HepG2 (cell line): ENCODE data around the gene TTF2. TPM values are rescaled to one million over a fixed set of nuclear protein-coding genes. Genes with fewer than 3 reads are reported as not detected.

Source experiments
- ATAC-seq: fragments of 200-7000 bp; cut with Tn5 transposase; 3 replicates; pipeline ENCODE4 v1.9.1; 2020; ENCODE audit warnings: mild to moderate bottlenecking, moderate library complexity
- BruUV-seq: library from RNA; stranded (reverse); fragments of 400-500 nt; replicated peaks from 2 replicates; lab custom pipeline; 2021; lab: Mats Ljungman, UMichigan
- CTCF ChIA-PET: fragments of 300-600 bp; formaldehyde crosslinking; extraction: SDS; loops from one replicate; lab custom pipeline; 2021; ENCODE audit warnings: low total read pairs, inconsistent platforms, low intra/inter-chr PET ratio; lab: Yijun Ruan, JAX
- POLR2A ChIA-PET: fragments of 350-600 bp; sonication (Branson Sonifier 250); formaldehyde crosslinking; loops from one replicate; lab custom pipeline; 2020; ENCODE audit warnings: antibody characterized with exemption, inconsistent platforms; lab: Yijun Ruan, JAX
- DNase-seq: peaks from one replicate; pipeline ENCODE4 v3.0.0-alpha.2; 2015; ENCODE audit warnings: low spot score
- FAIRE-seq: peaks from 3 replicates; lab custom pipeline; 2011; peaks lifted over from hg19 to GRCh38; lab: Jason Lieb, UNC
- H2AFZ ChIP-seq: one replicate; pipeline ENCODE4 v1.6.1; 2011; ENCODE audit warnings: low read length, inconsistent platforms
- H3K27ac ChIP-seq: fragments of 300-600 bp; 3 replicates; pipeline ENCODE4 v1.8.0; 2011; ENCODE audit warnings: mixed run types, mild to moderate bottlenecking, mixed read lengths, low read length, inconsistent platforms; ENCODE audit not compliant: insufficient read depth; ENCODE audit errors: extremely low read length
- H3K27me3 ChIP-seq, 2 experiments: fragments of 200-600 bp in 1 of 2; 2 replicates in 1 of 2; 3 replicates in 1 of 2; pipeline versions ENCODE4 v1.6.0 to v1.8.0; 2011; ENCODE audit warnings: low read length in 2 of 2, mild to moderate bottlenecking in 2 of 2, moderate library complexity in 2 of 2, inconsistent platforms in 1 of 2; ENCODE audit not compliant: insufficient read depth in 2 of 2, control insufficient read depth in 1 of 2
- H3K36me3 ChIP-seq, 2 experiments: fragments of 200-600 bp in 1 of 2; replicated peaks in 1 of 2; 2 replicates in 1 of 2; 3 replicates in 1 of 2; pipeline versions ENCODE4 v1.5.1 to v1.8.0; 2011; ENCODE audit warnings: low read length in 2 of 2, inconsistent platforms in 1 of 2; ENCODE audit not compliant: insufficient read depth in 2 of 2, control insufficient read depth in 1 of 2
- H3K4me1 ChIP-seq: 2 replicates; pipeline ENCODE4 v1.5.1; 2012; ENCODE audit warnings: low read length, inconsistent platforms; ENCODE audit not compliant: insufficient read depth
- H3K4me2 ChIP-seq: 2 replicates; pipeline ENCODE4 v1.6.0; 2011; ENCODE audit warnings: low read depth, low read length, inconsistent platforms
- H3K4me3 ChIP-seq, 3 experiments: fragments of 200-600 bp in 1 of 3; sonication (generic), shearing (Covaris generic) in 1 of 3; replicated peaks in 1 of 3; 2 replicates each; pipeline ENCODE4 v1.5.1; 2011 to 2016; ENCODE audit warnings: low read length in 3 of 3, inconsistent platforms in 2 of 3, low read depth in 2 of 3, mild to moderate bottlenecking in 2 of 3, control low read depth in 1 of 3, mixed read lengths in 1 of 3; ENCODE audit not compliant: insufficient read depth in 1 of 3
- H3K79me2 ChIP-seq: one replicate; pipeline ENCODE4 v1.6.1; 2011; ENCODE audit warnings: low read length, inconsistent platforms; ENCODE audit not compliant: insufficient read depth
- H3K9ac ChIP-seq: 2 replicates; pipeline ENCODE4 v1.6.0; 2011; ENCODE audit warnings: mild to moderate bottlenecking, low read depth, low read length, inconsistent platforms; ENCODE audit not compliant: insufficient read depth
- H3K9me3 ChIP-seq: 2 replicates; pipeline ENCODE4 v1.5.1; 2012; ENCODE audit warnings: mild to moderate bottlenecking, low read length
- H4K20me1 ChIP-seq: 2 replicates; pipeline ENCODE4 v1.6.0; 2011; ENCODE audit warnings: inconsistent platforms, mild to moderate bottlenecking, low read length, moderate library complexity; ENCODE audit not compliant: insufficient read depth
- ATF7-NPFF ChIP-seq: sonication (generic); formaldehyde crosslinking; IDR thresholded peaks from 2 replicates; pipeline ENCODE4 v1.8.1; 2023; ENCODE audit warnings: mild to moderate bottlenecking, low read depth, missing genetic modification reagents, moderate library complexity
- CREB1 ChIP-seq, 2 experiments: fragments of 450-650 bp in 1 of 2; IDR thresholded peaks; 2 replicates each; pipeline ENCODE4 v1.6.1; 2016 to 2017; ENCODE audit warnings: control low read depth in 1 of 2, mild to moderate bottlenecking in 1 of 2, missing compliant biosample characterization in 1 of 2, missing genetic modification characterization in 1 of 2
- FOXA3 ChIP-seq: IDR thresholded peaks from 2 replicates; pipeline ENCODE4 v1.6.1; 2016; ENCODE audit warnings: missing genetic modification reagents, missing compliant biosample characterization
- FOXC1 ChIP-seq: sonication (generic); formaldehyde crosslinking; IDR thresholded peaks from 2 replicates; pipeline ENCODE4 v1.8.0; 2022; ENCODE audit warnings: mild to moderate bottlenecking, missing genetic modification reagents, borderline replicate concordance
- KMT2A ChIP-seq: sonication (generic); formaldehyde crosslinking; IDR thresholded peaks from 2 replicates; pipeline ENCODE4 v1.4.0; 2020; ENCODE audit warnings: missing genetic modification reagents
- MAX ChIP-seq: IDR thresholded peaks from 2 replicates; pipeline ENCODE4 v1.6.1; 2012; ENCODE audit warnings: inconsistent platforms
- NR3C1 ChIP-seq: sonication (generic); formaldehyde crosslinking; IDR thresholded peaks from 2 replicates; pipeline ENCODE4 v1.4.0; 2020; ENCODE audit warnings: missing genetic modification reagents
- POLR2AphosphoS5 ChIP-seq: IDR thresholded peaks from 2 replicates; pipeline ENCODE4 v1.6.1; 2012; ENCODE audit warnings: low read depth, low read length
- TARDBP ChIP-seq: sonication (generic); formaldehyde crosslinking; IDR thresholded peaks from 2 replicates; pipeline ENCODE4 v1.8.0; 2022; ENCODE audit warnings: mild to moderate bottlenecking, missing genetic modification reagents
- WIZ ChIP-seq: sonication (generic); formaldehyde crosslinking; IDR thresholded peaks from 2 replicates; pipeline ENCODE4 v1.5.1; 2020; ENCODE audit warnings: mild to moderate bottlenecking, missing genetic modification reagents
- ZMYM3 ChIP-seq: sonication (generic); formaldehyde crosslinking; IDR thresholded peaks from 2 replicates; pipeline ENCODE4 v1.5.1; 2020; ENCODE audit warnings: mild to moderate bottlenecking, missing genetic modification reagents
- ZNF136 ChIP-seq: sonication (generic); formaldehyde crosslinking; IDR thresholded peaks from 2 replicates; pipeline ENCODE4 v1.8.1; 2022; ENCODE audit warnings: low read depth, mild to moderate bottlenecking, moderate library complexity, missing genetic modification reagents
- ZNF574 ChIP-seq: sonication (generic); formaldehyde crosslinking; IDR thresholded peaks from 2 replicates; pipeline ENCODE4 v1.4.0; 2020; ENCODE audit warnings: missing genetic modification reagents
- ZNF766 ChIP-seq: sonication (generic); formaldehyde crosslinking; IDR thresholded peaks from 2 replicates; pipeline ENCODE4 v1.5.0; 2020; ENCODE audit warnings: missing genetic modification reagents, borderline replicate concordance
- WGBS: methylation state at CpG from one replicate; pipeline ENCODE4 v1.1.6; 2017; ENCODE audit warnings: low lambda C conversion rate; 5-methylcytosine and 5-hydroxymethylcytosine counted together
- in situ Hi-C: cut with HindIII; loops from 2 replicates; pipeline ENCODE4 v1.10.0; 2017; ENCODE audit warnings: low pct_unique_long_range_greater_than_20kb; ENCODE audit not compliant: extremely low pct_ligation_motif_present
- intact Hi-C: fragments of 100-400 bp; cut with micrococcal nuclease; formaldehyde crosslinking; loops from one replicate; pipeline ENCODE4 v1.10.0; 2022; ENCODE audit not compliant: unreplicated experiment
- polyA plus RNA-seq, 8 experiments: library from polyadenylated mRNA; depleted of rRNA in 3 of 8; stranded (reverse) in 7 of 8; unstranded in 1 of 8; fragments of >200 nt; fragmentation: Illumina TruSeq in 4 of 8; extraction: Trizol in 4 of 8; gene quantifications; 2 replicates each; pipeline versions ENCODE4 v1.2.1 to v1.2.3, GENCODE V29; 2011 to 2016; ENCODE audit warnings: low read depth in 4 of 8, missing spikeins in 1 of 8, mixed read lengths in 1 of 8; ENCODE audit not compliant: insufficient read depth in 1 of 8
- total RNA-seq, 5 experiments: library from RNA; depleted of rRNA; stranded (reverse); fragments of >200 nt; fragmentation: Illumina TruSeq; extraction: Trizol; gene quantifications; 2 replicates each; pipeline ENCODE4 v1.2.3, GENCODE V29; 2016; ENCODE audit warnings: low read depth in 1 of 5

The TTF2 gene
- total and polyA plus RNA-seq, 2 of the 13 experiments (the other 11 are each of a cell fraction or from before 2014, with no cell fraction given): 12.8 to 48.9 TPM

- intact Hi-C loops: no loop called here
- 33% methylated on average over 11 of the region's 11 CpGs for WGBS
- no peak overlapping the region for H3K27ac ChIP-seq
- ChIA-PET POLR2A (no interaction called here), CTCF (no interaction called here)
- no peaks in the 10 kb centered on the region for H3K9me3 ChIP-seq
- no peaks in the 10 kb centered on the region for H3K4me1 ChIP-seq
- H3K4me2 ChIP-seq: no peak overlapping the region
- no peak overlapping the region for H3K4me3 ChIP-seq
- no peaks in the 10 kb centered on the region for H4K20me1 ChIP-seq
- no peak for DNase-seq
- H3K9ac ChIP-seq: no peak overlapping the region
- no peak overlapping the region for H2AFZ ChIP-seq
- BruUV-seq: no TSS peak
- ATAC-seq: no peak
- in situ Hi-C loops: no loop called here
- no peak for TF ChIP-seq WIZ (CRISPR knock-in tag)
- TF ChIP-seq KMT2A (CRISPR knock-in tag): no peak
- TF ChIP-seq FOXA3 (CRISPR knock-in tag): no peak
- no peak for TF ChIP-seq ZMYM3
- TF ChIP-seq ATF7-NPFF (CRISPR knock-in tag): no peak
- TF ChIP-seq ZNF766 (CRISPR knock-in tag): no peak
- no peak for TF ChIP-seq POLR2AphosphoS5
- TF ChIP-seq NR3C1 (CRISPR knock-in tag): no peak
- no peak for TF ChIP-seq ZNF136 (CRISPR knock-in tag)
- TF ChIP-seq MAX: no peak
- no peak for TF ChIP-seq CREB1 (IDR thresholded peaks at IDR 0.05)
- no peak for TF ChIP-seq CREB1 (CRISPR knock-in tag; IDR thresholded peaks at IDR 0.05)
- TF ChIP-seq TARDBP (CRISPR knock-in tag): no peak
- no peak for TF ChIP-seq FOXC1 (CRISPR knock-in tag)
- no peak for TF ChIP-seq ZNF574 (CRISPR knock-in tag)
- H3K79me2 ChIP-seq: no peaks in the 10 kb centered on the region
- no peaks in the 10 kb centered on the region for H3K27me3 ChIP-seq
- no peaks in the 10 kb centered on the region for H3K36me3 ChIP-seq
- FAIRE-seq: no peak
Observed at GRCh38 chr1:117032681-117033539, 27.2 kb upstream of the TTF2 start.
